ENCODE results near the gene OR2B2.

The OR2B2 gene

GRCh38 chr6:27889628-27890444 is 22.4 kb downstream of the OR2B2 start:
- peak in 1 of 2 experiments; percentile 29 for DNase-seq (ENCODE audit: low spot score in 2 of 2)
- Histone ChIP-seq H3K9me3 (no peaks in the 10 kb centered on the region), H3K4me1 (peaks cover 9% of the 10 kb centered on the region; the same call in 1 of the 2 replicates), H3K27me3 (ENCODE audit: low read depth) (no peaks in the 10 kb centered on the region), H3K4me3 (no peak overlapping the region), H3K36me3 (replicated peaks) (no peaks in the 10 kb centered on the region; the same call in 1 of the 2 replicates)
- in situ Hi-C loops (cut with MboI; ENCODE audit: low sequenced_read_pairs): loop anchor here (5.0 kb wide), 2 partner anchors 53 to 733 kb away; a partner anchor contains a TSS

GRCh38 chr6:27889275-27889627 is 22.9 kb downstream of the OR2B2 start:
- in situ Hi-C loops (cut with MboI; ENCODE audit: low sequenced_read_pairs): no loop called here

GRCh38 chr6:27888566-27888965 is 23.6 kb downstream of the OR2B2 start:
- in situ Hi-C loops (cut with MboI; ENCODE audit: low sequenced_read_pairs): no loop called here
- Histone ChIP-seq H3K36me3 (replicated peaks) (no peaks in the 10 kb centered on the region; the same call in 1 of the 2 replicates), H3K4me1 (peaks cover 9% of the 10 kb centered on the region; the same call in 1 of the 2 replicates), H3K9me3 (no peaks in the 10 kb centered on the region), H3K27me3 (ENCODE audit: low read depth) (no peaks in the 10 kb centered on the region), H3K4me3 (no peak overlapping the region)
- no peak for DNase-seq (ENCODE audit: low spot score in 2 of 2)

More at GRCh38 chr6:27889275-27889627, 22.9 kb downstream of the OR2B2 start:
- Histone ChIP-seq H3K4me3 (no peak overlapping the region), H3K36me3 (replicated peaks) (no peaks in the 10 kb centered on the region; the same call in 1 of the 2 replicates), H3K4me1 (peaks cover 9% of the 10 kb centered on the region; the same call in 1 of the 2 replicates), H3K27me3 (ENCODE audit: low read depth) (no peaks in the 10 kb centered on the region), H3K9me3 (no peaks in the 10 kb centered on the region)
- DNase-seq (ENCODE audit: low spot score in 2 of 2): no peak

GRCh38 chr6:27886073-27886472 is 26.1 kb downstream of the OR2B2 start:
- in situ Hi-C loops (cut with MboI; ENCODE audit: low sequenced_read_pairs): no loop called here
- no peaks in the 10 kb centered on the region for H3K9me3 ChIP-seq
- no peak for DNase-seq (ENCODE audit: low spot score in 2 of 2)

GRCh38 chr6:27883136-27883535 is 29.1 kb downstream of the OR2B2 start:
- Histone ChIP-seq H3K36me3 (replicated peaks) (no peaks in the 10 kb centered on the region), H3K9me3 (no peaks in the 10 kb centered on the region), H3K4me1 (no peaks in the 10 kb centered on the region), H3K27me3 (ENCODE audit: low read depth) (no peaks in the 10 kb centered on the region), H3K4me3 (no peak overlapping the region)
- in situ Hi-C loops (cut with MboI; ENCODE audit: low sequenced_read_pairs): no loop called here
- DNase-seq (ENCODE audit: low spot score in 2 of 2): no peak

More at GRCh38 chr6:27886073-27886472, 26.1 kb downstream of the OR2B2 start:
- no peaks in the 10 kb centered on the region for H3K27me3 ChIP-seq (ENCODE audit: low read depth)
- H3K4me3 ChIP-seq: no peak overlapping the region
- peaks cover 9% of the 10 kb centered on the region; the same call in 1 of the 2 replicates for H3K4me1 ChIP-seq
- no peaks in the 10 kb centered on the region for H3K36me3 ChIP-seq (replicated peaks)

GRCh38 chr6:27882624-27883023 is 29.6 kb downstream of the OR2B2 start:
- no peaks in the 10 kb centered on the region for H3K9me3 ChIP-seq
- H3K4me3 ChIP-seq: no peak overlapping the region
- in situ Hi-C loops (cut with MboI; ENCODE audit: low sequenced_read_pairs): no loop called here
- no peak for DNase-seq (ENCODE audit: low spot score in 2 of 2)
- H3K27me3 ChIP-seq (ENCODE audit: low read depth): no peaks in the 10 kb centered on the region
- H3K4me1 ChIP-seq: no peaks in the 10 kb centered on the region
- H3K36me3 ChIP-seq (replicated peaks): no peaks in the 10 kb centered on the region

GRCh38 chr6:27879837-27880236 is 32.4 kb downstream of the OR2B2 start:
- no peaks in the 10 kb centered on the region for H3K36me3 ChIP-seq (replicated peaks)
- no peaks in the 10 kb centered on the region for H3K9me3 ChIP-seq
- in situ Hi-C loops (cut with MboI; ENCODE audit: low sequenced_read_pairs): no loop called here
- DNase-seq (ENCODE audit: low spot score in 2 of 2): no peak
- no peak overlapping the region for H3K4me3 ChIP-seq
- H3K4me1 ChIP-seq: no peaks in the 10 kb centered on the region
- H3K27me3 ChIP-seq (ENCODE audit: low read depth): no peaks in the 10 kb centered on the region

- Histone ChIP-seq H3K4me1 (no peaks in the 10 kb centered on the region), H3K4me3 (no peak overlapping the region), H3K36me3 (replicated peaks) (no peaks in the 10 kb centered on the region), H3K9me3 (no peaks in the 10 kb centered on the region), H3K27me3 (ENCODE audit: low read depth) (no peaks in the 10 kb centered on the region)
- DNase-seq (ENCODE audit: low spot score in 2 of 2): no peak
- in situ Hi-C loops (cut with MboI; ENCODE audit: low sequenced_read_pairs): no loop called here
These were observed 38.2 kb downstream of the OR2B2 start for GRCh38 chr6:27874016-27874415.

GRCh38 chr6:27873021-27873940 is 38.9 kb downstream of the OR2B2 start:
- Histone ChIP-seq H3K4me3 (no peak overlapping the region), H3K9me3 (no peaks in the 10 kb centered on the region), H3K36me3 (replicated peaks) (no peaks in the 10 kb centered on the region), H3K27me3 (ENCODE audit: low read depth) (no peaks in the 10 kb centered on the region), H3K4me1 (no peaks in the 10 kb centered on the region)
- no peak for DNase-seq (ENCODE audit: low spot score in 2 of 2)
- in situ Hi-C loops (cut with MboI; ENCODE audit: low sequenced_read_pairs): no loop called here

- no peaks in the 10 kb centered on the region for H3K36me3 ChIP-seq (replicated peaks)
- H3K27me3 ChIP-seq (ENCODE audit: low read depth): no peaks in the 10 kb centered on the region
- DNase-seq (ENCODE audit: low spot score in 2 of 2): no peak
- no peak overlapping the region for H3K4me3 ChIP-seq
- in situ Hi-C loops (cut with MboI; ENCODE audit: low sequenced_read_pairs): no loop called here
- no peaks in the 10 kb centered on the region for H3K4me1 ChIP-seq
- H3K9me3 ChIP-seq: no peaks in the 10 kb centered on the region
These were observed 39.6 kb downstream of the OR2B2 start for GRCh38 chr6:27872642-27873020.

- in situ Hi-C loops (cut with MboI; ENCODE audit: low sequenced_read_pairs): no loop called here
- no peaks in the 10 kb centered on the region for H3K4me1 ChIP-seq
- H3K4me3 ChIP-seq: no peak overlapping the region
- no peaks in the 10 kb centered on the region for H3K36me3 ChIP-seq (replicated peaks)
- no peaks in the 10 kb centered on the region for H3K9me3 ChIP-seq
- no peak for DNase-seq (ENCODE audit: low spot score in 2 of 2)
- no peaks in the 10 kb centered on the region for H3K27me3 ChIP-seq (ENCODE audit: low read depth)
These were observed 40.1 kb downstream of the OR2B2 start for GRCh38 chr6:27871924-27872638.

- Histone ChIP-seq H3K36me3 (replicated peaks) (no peaks in the 10 kb centered on the region), H3K27me3 (ENCODE audit: low read depth) (no peaks in the 10 kb centered on the region), H3K9me3 (no peaks in the 10 kb centered on the region), H3K4me1 (no peaks in the 10 kb centered on the region), H3K4me3 (no peak overlapping the region)
- no peak for DNase-seq (ENCODE audit: low spot score in 2 of 2)
- in situ Hi-C loops (cut with MboI; ENCODE audit: low sequenced_read_pairs): no loop called here
These were observed 41.8 kb downstream of the OR2B2 start for GRCh38 chr6:27870291-27870870.

- DNase-seq (ENCODE audit: low spot score in 2 of 2): no peak
- Histone ChIP-seq H3K9me3 (no peaks in the 10 kb centered on the region), H3K4me1 (no peaks in the 10 kb centered on the region), H3K4me3 (no peak overlapping the region), H3K27me3 (ENCODE audit: low read depth) (no peaks in the 10 kb centered on the region), H3K36me3 (replicated peaks) (no peaks in the 10 kb centered on the region)
- in situ Hi-C loops (cut with MboI; ENCODE audit: low sequenced_read_pairs): no loop called here
These were observed 43.9 kb downstream of the OR2B2 start for GRCh38 chr6:27868311-27868710.

Data from HAP-1 (cell line).